Caco-2 (cell line): ENCODE data around the gene AADACL4. TPM values are rescaled to one million over a fixed set of nuclear protein-coding genes. Genes with fewer than 3 reads are reported as not detected.

Source experiments
- BruUV-seq: library from RNA; stranded (reverse); fragments of 400-500 nt; replicated peaks from 2 replicates; lab custom pipeline; 2021; lab: Mats Ljungman, UMichigan
- CTCF ChIA-PET: fragments of 300-600 bp; sonication (Branson Sonifier 250); formaldehyde crosslinking; loops from one replicate; lab custom pipeline; 2022; ENCODE audit warnings: antibody characterized with exemption; lab: Charles Lee
- POLR2A ChIA-PET: fragments of 300-600 bp; sonication (Branson Sonifier 250); formaldehyde crosslinking; loops from one replicate; lab custom pipeline; 2022; ENCODE audit warnings: antibody characterized with exemption; lab: Charles Lee
- DNase-seq, 2 experiments: peaks; one replicate each; pipeline versions ENCODE4 v3.0.0 to v3.0.0-alpha.2; 2020 to 2022
- H3K27me3 ChIP-seq: replicated peaks from 2 replicates; pipeline ENCODE4 v1.6.0; 2011; ENCODE audit warnings: low read length; ENCODE audit not compliant: control insufficient read depth, insufficient read depth
- H3K36me3 ChIP-seq: 2 replicates; pipeline ENCODE4 v1.5.1; 2011; ENCODE audit warnings: low read length; ENCODE audit not compliant: control insufficient read depth, insufficient read depth
- H3K4me1 ChIP-seq: fragments of 250-450 bp; sonication (Bioruptor Pico); 2 replicates; pipeline ENCODE4 v1.5.1; 2020; ENCODE audit warnings: mild to moderate bottlenecking
- H3K4me3 ChIP-seq: 2 replicates; pipeline ENCODE4 v1.5.1; 2011; ENCODE audit warnings: low read depth, mild to moderate bottlenecking, control low read depth, low read length
- H3K9me3 ChIP-seq: fragments of 250-450 bp; sonication (Bioruptor Pico); 2 replicates; pipeline ENCODE4 v1.5.1; 2020; ENCODE audit warnings: mild to moderate bottlenecking, moderate library complexity
- H3K27ac Mint-ChIP-seq: one replicate; pipeline ENCODE4 v1.8.0; 2022; ENCODE audit warnings: mixed read lengths; ENCODE audit not compliant: unreplicated experiment
- H3K27me3 Mint-ChIP-seq: one replicate; pipeline ENCODE4 v1.8.0; 2022; ENCODE audit warnings: mixed read lengths; ENCODE audit not compliant: insufficient read depth, unreplicated experiment
- H3K36me3 Mint-ChIP-seq: one replicate; pipeline ENCODE4 v1.8.0; 2022; ENCODE audit warnings: mild to moderate bottlenecking, mixed read lengths; ENCODE audit not compliant: insufficient read depth, unreplicated experiment
- H3K4me1 Mint-ChIP-seq: one replicate; pipeline ENCODE4 v1.8.0; 2022; ENCODE audit warnings: low read depth, mixed read lengths; ENCODE audit not compliant: unreplicated experiment
- H3K4me3 Mint-ChIP-seq: one replicate; pipeline ENCODE4 v1.8.0; 2022; ENCODE audit warnings: mild to moderate bottlenecking, moderate library complexity, mixed read lengths; ENCODE audit not compliant: unreplicated experiment
- H3K9me3 Mint-ChIP-seq: one replicate; pipeline ENCODE4 v1.8.0; 2022; ENCODE audit warnings: mixed read lengths; ENCODE audit not compliant: unreplicated experiment
- intact Hi-C: fragments of 100-400 bp; cut with micrococcal nuclease; formaldehyde crosslinking; loops from one replicate; pipeline ENCODE4 v1.10.0; 2022; ENCODE audit not compliant: unreplicated experiment
- total RNA-seq: library from RNA; stranded (reverse); gene quantifications from 2 replicates; pipeline ENCODE4 v1.2.3, GENCODE V29; 2022
- TF ChIP-seq, protein P1 (sequence below), 2 experiments: fragments of 200-600 bp in 1 of 2; IDR thresholded peaks; 1 replicate in 1 of 2; 2 replicates in 1 of 2; pipeline versions ENCODE4 v1.5.1 to v1.8.0; 2011 to 2022; ENCODE audit warnings: antibody characterized with exemption in 1 of 2, control low read depth in 1 of 2, inconsistent platforms in 1 of 2, low read depth in 1 of 2, low read length in 1 of 2, mild to moderate bottlenecking in 1 of 2, moderate library complexity in 1 of 2; ENCODE audit not compliant: insufficient read depth in 1 of 2, severe bottlenecking in 1 of 2, unreplicated experiment in 1 of 2

AADACL4 gene
- total RNA-seq, 1 experiment from 2014 or later: not detected

DNA sequence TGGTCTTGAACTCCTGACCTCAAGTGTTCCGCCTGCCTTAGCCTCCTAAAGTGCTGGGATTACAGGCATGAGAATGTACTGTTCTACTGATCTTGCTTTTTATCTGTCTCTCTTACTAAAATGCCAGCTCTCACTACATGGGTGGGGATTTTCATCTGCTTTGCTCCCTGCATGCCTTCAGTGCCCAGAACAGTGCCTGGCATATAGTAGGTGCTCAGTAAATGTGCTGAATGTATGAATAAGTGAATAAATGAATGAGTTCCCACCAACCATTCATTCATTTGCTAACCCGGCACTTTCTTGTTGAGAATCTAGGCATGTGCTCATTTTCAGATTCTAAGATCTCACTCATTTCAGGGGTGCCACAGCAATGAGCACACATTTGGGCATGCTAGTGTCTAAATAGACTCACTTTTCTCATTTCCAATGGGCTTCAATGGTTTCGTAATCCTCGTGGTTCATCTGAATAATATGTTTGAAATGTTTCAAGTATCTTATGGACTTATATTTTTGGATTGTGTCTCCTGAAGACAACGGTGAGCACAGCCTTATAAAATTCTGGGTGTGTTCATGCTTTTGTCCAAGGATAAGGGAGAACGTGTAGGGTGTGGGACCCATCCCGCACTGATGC lies 33.5 kb upstream of the AADACL4 start:
- no TSS peak for BruUV-seq
- no peak overlapping the region for H3K4me3 Mint-ChIP-seq

DNA sequence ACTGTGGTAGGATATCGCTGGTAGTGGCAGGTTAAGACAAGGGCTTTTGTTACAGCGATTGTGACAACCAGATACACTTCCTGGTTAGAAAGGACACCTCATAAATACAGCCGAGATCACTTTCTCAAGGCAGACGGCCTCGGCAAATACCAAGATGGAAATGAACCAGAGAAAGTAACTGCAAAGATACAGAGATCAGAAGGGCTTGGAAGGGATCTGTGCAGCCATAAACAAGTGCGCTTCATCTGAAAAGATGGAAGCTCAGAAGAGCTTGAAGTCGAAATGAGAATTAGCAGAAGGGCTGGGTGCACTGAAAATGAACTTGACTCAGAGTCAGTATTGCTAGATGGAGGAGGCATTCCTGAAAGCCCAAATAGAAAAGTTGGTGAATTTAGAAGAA lies 32.9 kb upstream of the AADACL4 start:
- POLR2A ChIA-PET: no interaction called here
- intact Hi-C loops: no loop called here
- Histone ChIP-seq H3K4me3 (no peak overlapping the region), H3K4me1 (peaks cover 25% of the 10 kb centered on the region), H3K27me3 (no peaks in the 10 kb centered on the region), H3K9me3 (no peaks in the 10 kb centered on the region), H3K36me3 (peaks cover 6% of the 10 kb centered on the region)
- no peak overlapping the region for H3K4me3 Mint-ChIP-seq
- H3K9me3 Mint-ChIP-seq: no peaks in the 10 kb centered on the region
- BruUV-seq: no TSS peak
- peak overlapping the region; percentile 64 for H3K27ac Mint-ChIP-seq
- CTCF ChIA-PET: no interaction called here
- no peaks in the 10 kb centered on the region for H3K27me3 Mint-ChIP-seq
- no peak for DNase-seq
- H3K36me3 Mint-ChIP-seq: peaks cover 73% of the 10 kb centered on the region
- TF ChIP-seq, protein P1, sequence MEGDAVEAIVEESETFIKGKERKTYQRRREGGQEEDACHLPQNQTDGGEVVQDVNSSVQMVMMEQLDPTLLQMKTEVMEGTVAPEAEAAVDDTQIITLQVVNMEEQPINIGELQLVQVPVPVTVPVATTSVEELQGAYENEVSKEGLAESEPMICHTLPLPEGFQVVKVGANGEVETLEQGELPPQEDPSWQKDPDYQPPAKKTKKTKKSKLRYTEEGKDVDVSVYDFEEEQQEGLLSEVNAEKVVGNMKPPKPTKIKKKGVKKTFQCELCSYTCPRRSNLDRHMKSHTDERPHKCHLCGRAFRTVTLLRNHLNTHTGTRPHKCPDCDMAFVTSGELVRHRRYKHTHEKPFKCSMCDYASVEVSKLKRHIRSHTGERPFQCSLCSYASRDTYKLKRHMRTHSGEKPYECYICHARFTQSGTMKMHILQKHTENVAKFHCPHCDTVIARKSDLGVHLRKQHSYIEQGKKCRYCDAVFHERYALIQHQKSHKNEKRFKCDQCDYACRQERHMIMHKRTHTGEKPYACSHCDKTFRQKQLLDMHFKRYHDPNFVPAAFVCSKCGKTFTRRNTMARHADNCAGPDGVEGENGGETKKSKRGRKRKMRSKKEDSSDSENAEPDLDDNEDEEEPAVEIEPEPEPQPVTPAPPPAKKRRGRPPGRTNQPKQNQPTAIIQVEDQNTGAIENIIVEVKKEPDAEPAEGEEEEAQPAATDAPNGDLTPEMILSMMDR (IDR thresholded peaks at IDR 0.05; ENCODE audit: insufficient read depth in 1 of 2, low read depth in 1 of 2, low read length in 1 of 2, severe bottlenecking in 1 of 2, unreplicated experiment in 1 of 2): no peak
- H3K4me1 Mint-ChIP-seq: peaks cover 23% of the 10 kb centered on the region

More for the DNA sequence above, 33.5 kb upstream of the AADACL4 start:
- Histone ChIP-seq H3K4me3 (no peak overlapping the region), H3K27me3 (no peaks in the 10 kb centered on the region), H3K36me3 (peaks cover 6% of the 10 kb centered on the region), H3K4me1 (peaks cover 26% of the 10 kb centered on the region), H3K9me3 (no peaks in the 10 kb centered on the region)
- no peaks in the 10 kb centered on the region for H3K27me3 Mint-ChIP-seq
- peak overlapping the region; percentile 64 for H3K27ac Mint-ChIP-seq
- H3K9me3 Mint-ChIP-seq: no peaks in the 10 kb centered on the region
- TF ChIP-seq, protein P1 (IDR thresholded peaks at IDR 0.05; ENCODE audit: insufficient read depth in 1 of 2, low read depth in 1 of 2, low read length in 1 of 2, severe bottlenecking in 1 of 2, unreplicated experiment in 1 of 2): no peak
- H3K36me3 Mint-ChIP-seq: peaks cover 68% of the 10 kb centered on the region
- ChIA-PET POLR2A (no interaction called here), CTCF (no interaction called here)
- intact Hi-C loops: no loop called here
- H3K4me1 Mint-ChIP-seq: peaks cover 23% of the 10 kb centered on the region
- DNase-seq: no peak

DNA sequence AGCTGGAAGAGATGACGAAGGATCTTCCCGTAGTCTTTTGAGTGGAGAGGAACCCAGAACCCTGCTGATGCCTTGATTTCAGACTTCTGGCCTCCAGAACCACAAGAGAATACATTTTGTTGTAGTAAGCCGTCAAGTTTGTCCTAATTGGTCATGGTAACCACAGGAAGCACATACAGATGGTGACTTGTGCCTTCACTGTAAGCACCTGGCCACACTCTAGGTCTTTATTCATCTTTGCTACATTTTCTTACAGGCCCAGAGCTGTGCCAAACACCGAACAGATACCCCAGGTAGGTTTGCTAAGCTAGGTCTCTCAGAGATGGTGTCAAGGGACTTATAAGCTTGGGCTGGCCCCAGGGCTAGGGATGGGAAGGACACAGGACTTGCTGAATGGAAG lies 30.7 kb upstream of the AADACL4 start:
- Histone ChIP-seq H3K27me3 (no peaks in the 10 kb centered on the region), H3K9me3 (no peaks in the 10 kb centered on the region), H3K36me3 (peaks cover 6% of the 10 kb centered on the region), H3K4me1 (peaks cover 24% of the 10 kb centered on the region), H3K4me3 (no peak overlapping the region)
- BruUV-seq: no TSS peak
- Mint-ChIP-seq H3K27ac (no peak overlapping the region), H3K9me3 (no peaks in the 10 kb centered on the region), H3K4me3 (no peak overlapping the region), H3K27me3 (no peaks in the 10 kb centered on the region), H3K36me3 (peaks cover 79% of the 10 kb centered on the region), H3K4me1 (peaks cover 23% of the 10 kb centered on the region)
- ChIA-PET CTCF (no interaction called here), POLR2A (no interaction called here)
- no peak for DNase-seq
- intact Hi-C loops: no loop called here
- TF ChIP-seq, protein P1 (IDR thresholded peaks at IDR 0.05; ENCODE audit: insufficient read depth in 1 of 2, low read depth in 1 of 2, low read length in 1 of 2, severe bottlenecking in 1 of 2, unreplicated experiment in 1 of 2): no peak
